IPS-18c (cell line): ENCODE results near the gene SHC2.
"Not testable (repeated sequence)": the region's sequence is repeated elsewhere in the genome, so short reads cannot be mapped to it uniquely, and the experiment has no call there.

Experiments used
- H3K4me3 ChIP-seq: 2 replicates; pipeline ENCODE4 v1.7.0; 2013; ENCODE audit warnings: low read depth, mild to moderate bottlenecking, low read length, moderate library complexity; ENCODE audit not compliant: insufficient read depth
- H3K9me3 ChIP-seq: one replicate; pipeline ENCODE4 v1.6.1; 2013; ENCODE audit warnings: mild to moderate bottlenecking, low read length, moderate library complexity; ENCODE audit not compliant: control insufficient read depth, insufficient read depth

The SHC2 gene

DNA sequence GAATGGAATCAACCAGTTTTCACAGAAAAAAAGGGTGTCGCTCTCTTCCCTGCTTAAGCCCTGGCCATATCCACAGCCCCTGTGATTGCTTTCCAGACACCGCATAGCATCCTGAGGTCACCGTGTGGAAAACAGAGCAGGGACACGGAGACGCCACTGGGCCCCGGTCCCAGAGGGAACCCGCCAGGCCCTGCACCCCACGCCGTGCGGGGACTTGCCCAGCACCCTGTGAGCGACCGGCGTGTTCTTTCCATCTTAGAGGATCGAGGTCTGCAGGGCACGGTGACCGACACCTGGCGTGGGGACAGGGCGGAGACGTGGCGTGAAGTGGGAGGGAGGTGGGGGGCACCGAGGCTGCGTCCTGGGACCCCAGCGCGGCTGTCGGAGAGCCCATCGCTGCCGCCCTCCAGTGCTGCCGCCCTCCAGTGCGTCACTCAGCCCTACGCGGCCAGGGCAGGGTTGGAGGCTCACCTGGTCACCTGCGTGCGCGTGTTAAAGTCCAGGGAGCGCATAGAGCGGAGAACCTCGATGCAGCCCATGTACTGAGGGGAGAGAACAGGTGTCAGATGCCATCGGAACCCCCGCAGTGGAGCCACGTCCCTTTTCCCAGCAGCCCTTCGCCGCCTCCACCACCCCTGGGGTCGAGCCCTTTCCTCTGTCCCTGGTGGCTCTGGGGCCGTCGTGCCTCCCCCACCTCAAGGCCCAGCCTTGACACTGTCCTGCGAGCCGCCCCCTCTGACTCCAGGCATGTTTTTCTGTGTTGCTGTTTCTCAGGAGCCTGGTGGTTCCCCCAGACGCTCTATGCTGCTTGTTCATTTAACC lies 20.2 kb downstream of the SHC2 start:
- no peaks in the 10 kb centered on the region for H3K9me3 ChIP-seq
- H3K4me3 ChIP-seq = no peak overlapping the region

DNA sequence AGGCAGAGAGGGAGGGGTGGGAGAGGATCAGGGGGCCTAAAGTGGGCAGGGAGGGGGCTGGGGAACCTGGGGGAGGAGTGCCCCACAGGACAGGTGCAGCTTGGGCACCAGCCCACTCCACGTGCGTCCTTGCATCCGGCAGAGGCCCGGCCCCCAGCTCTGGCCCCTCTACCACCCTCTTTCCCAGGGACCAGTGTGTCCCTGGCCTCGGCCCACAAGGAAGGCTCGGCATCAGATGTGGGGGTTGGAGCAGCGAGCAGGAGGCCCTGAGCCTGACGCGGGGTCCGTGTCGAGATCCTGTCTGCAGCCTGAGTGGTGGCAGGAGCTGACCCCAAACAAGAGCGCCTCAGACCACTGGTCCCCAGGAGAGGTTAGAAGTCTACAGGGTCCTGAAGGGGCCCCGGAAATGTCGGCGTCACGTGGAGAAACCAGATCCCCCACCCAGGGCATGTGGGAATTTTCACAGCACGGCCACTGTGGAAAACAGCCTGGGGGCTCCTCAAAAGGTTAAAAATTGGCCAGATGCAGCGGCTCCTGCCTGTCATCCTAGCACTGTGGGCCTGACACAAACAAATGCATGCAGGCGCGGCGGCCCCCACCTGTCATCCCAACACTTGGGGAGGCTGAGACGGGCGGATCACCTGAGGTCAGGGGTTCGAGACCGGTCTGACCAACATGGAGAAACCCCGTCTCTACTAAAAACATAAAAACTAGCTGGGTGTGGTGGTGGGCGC lies 21.5 kb downstream of the SHC2 start:
- Histone ChIP-seq H3K4me3 (no peak overlapping the region), H3K9me3 (no peaks in the 10 kb centered on the region)

GRCh38 chr19:438416-438958 lies 22.3 kb downstream of the SHC2 start:
- no peak overlapping the region for H3K4me3 ChIP-seq

GRCh38 chr19:437041-437440 lies 23.8 kb downstream of the SHC2 start:
- no peaks in the 10 kb centered on the region for H3K9me3 ChIP-seq
- H3K4me3 ChIP-seq = no peak overlapping the region

More at GRCh38 chr19:438416-438958, 22.3 kb downstream of the SHC2 start:
- H3K9me3 ChIP-seq = no peaks in the 10 kb centered on the region

- Histone ChIP-seq H3K4me3 (no peak overlapping the region), H3K9me3 (no peaks in the 10 kb centered on the region)
These were observed 24.4 kb downstream of the SHC2 start for GRCh38 chr19:436413-436950.

DNA sequence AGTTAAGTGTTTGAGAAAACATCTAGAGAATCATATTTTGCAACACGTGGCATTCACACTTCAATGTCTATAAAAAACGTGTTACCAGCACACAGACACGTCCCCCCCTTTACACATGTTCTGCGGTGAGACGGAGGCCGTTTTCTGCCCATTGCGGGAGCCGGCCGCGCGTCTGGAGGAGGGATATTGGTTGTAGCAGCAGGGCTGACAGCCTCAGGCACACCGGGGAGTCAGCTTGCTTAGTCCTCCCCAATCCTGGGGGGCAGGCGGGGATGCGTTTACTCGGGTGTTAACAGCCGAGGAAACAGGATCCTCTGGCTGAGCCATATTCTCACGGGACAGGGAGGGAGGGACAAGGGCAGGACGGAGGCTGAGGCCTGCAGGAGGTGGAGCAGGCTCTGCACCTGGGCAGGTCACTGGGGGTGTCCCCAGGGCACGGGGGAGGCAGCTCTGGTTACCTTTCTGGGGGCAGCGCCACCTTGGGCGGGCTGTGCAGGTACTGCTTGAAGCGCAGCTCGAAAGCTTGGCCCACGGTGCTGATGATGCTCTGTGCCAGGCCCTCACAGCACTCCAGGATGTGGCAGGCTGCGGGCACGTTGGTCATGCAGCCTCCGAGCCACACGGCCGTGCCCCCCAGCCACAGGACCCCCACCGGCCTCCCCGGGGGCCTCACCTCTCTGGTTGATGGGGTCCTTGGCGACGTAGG lies 25.0 kb downstream of the SHC2 start:
- Histone ChIP-seq H3K9me3 (no peaks in the 10 kb centered on the region), H3K4me3 (no peak overlapping the region)

- Histone ChIP-seq H3K9me3 (no peaks in the 10 kb centered on the region), H3K4me3 (no peak overlapping the region)
These were observed 25.7 kb downstream of the SHC2 start for GRCh38 chr19:435056-435706.

DNA sequence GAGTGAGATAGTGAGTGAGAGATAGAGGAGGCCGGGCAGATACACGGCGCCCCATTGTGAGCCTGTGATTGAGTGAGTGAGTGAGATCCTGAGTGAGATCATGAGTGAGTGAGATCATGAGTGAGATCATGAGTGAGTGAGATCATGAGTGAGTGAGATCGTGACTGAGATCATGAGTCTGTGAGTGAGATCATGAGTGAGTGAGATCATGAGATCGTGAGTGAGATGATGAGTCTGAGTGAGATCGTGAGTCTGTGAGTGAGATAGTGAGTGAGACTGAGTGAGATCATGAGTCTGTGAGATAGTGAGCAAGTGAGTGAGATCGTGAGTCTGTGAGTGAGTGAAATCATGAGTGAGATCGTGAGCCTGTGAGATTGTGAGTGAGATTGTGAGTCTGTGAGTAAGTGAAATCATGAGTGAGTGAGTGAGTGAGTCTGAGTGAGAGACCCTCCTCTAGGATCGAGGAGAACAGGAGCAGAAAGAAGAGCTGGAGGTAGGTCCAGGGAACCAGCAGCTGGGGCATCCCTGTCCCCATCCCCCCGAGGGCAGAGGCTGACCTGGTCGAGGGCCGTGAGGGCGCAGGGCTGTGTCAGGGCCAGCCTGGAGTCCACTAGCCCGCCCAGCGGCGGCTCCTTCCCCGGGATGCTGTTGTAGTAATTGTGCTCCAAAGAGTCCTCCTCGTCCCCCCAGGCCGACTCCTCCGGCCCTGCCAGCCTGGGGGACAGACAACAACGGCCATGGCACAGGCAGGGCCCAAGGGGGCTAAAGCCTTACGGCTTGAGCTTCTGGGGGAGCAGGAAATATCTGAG lies 26.5 kb downstream of the SHC2 start:
- no peak overlapping the region for H3K4me3 ChIP-seq
- no peaks in the 10 kb centered on the region for H3K9me3 ChIP-seq

DNA sequence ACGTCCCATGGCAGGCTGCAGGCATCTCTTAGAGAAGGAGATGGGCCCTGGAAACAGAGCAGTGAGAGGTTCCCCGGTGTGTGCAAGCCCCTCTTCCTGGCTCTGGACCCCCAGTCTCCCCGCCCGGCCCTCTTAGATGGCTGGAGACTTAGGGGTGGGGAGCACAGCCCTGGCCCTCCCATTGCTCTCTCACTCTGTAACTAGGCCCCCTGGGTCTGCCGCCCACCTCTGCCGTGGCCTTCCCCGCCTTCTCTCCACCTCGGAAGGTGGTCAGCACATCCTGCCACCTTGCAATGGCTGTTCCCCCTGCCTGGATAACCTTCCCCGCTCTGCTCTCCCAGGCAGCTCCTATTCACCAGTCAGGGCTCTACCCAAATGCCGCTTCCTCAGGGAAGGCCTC lies 30.1 kb downstream of the SHC2 start:
- no peak overlapping the region for H3K4me3 ChIP-seq
- H3K9me3 ChIP-seq = no peaks in the 10 kb centered on the region

DNA sequence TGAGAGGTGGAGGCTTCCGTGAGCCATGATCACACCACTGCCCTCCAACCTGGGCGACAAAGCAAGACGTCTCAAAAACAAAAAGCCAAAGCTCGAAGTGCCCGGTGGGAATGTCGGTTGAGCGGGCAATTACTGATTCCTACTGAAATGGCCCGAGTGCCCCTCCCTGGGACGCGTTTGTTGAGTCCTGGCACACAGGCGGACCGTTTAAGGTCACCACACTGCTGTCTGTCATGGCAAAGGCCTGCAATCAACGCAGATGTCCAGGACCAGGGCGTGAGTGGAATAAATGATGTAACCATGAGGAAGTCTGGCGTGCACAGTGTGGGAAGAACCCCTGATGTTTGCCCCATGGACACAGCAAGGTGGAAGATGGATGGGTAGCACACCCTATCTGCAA lies 32.7 kb downstream of the SHC2 start:
- peaks cover 2% of the 10 kb centered on the region for H3K9me3 ChIP-seq
- H3K4me3 ChIP-seq = no peak overlapping the region

DNA sequence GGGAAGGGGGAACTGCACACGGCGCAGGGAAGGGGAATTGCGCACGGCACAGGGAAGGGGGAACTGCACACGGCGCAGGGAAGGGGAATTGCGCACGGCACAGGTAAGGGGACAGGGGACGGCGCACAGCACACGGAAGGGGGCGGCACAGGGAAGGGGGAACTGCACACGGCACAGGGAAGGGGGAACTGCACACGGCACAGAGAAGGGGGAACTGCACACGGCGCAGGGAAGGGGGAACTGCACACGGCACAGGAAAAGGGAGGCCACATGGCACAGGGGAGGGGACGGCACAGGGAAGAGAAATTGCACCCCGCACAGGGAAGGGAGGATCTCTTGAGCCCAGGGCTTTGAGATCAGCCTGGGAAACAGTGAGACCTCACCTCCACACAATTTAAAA lies 33.2 kb downstream of the SHC2 start:
- not testable (repeated sequence) for H3K4me3 ChIP-seq, H3K9me3 ChIP-seq

DNA sequence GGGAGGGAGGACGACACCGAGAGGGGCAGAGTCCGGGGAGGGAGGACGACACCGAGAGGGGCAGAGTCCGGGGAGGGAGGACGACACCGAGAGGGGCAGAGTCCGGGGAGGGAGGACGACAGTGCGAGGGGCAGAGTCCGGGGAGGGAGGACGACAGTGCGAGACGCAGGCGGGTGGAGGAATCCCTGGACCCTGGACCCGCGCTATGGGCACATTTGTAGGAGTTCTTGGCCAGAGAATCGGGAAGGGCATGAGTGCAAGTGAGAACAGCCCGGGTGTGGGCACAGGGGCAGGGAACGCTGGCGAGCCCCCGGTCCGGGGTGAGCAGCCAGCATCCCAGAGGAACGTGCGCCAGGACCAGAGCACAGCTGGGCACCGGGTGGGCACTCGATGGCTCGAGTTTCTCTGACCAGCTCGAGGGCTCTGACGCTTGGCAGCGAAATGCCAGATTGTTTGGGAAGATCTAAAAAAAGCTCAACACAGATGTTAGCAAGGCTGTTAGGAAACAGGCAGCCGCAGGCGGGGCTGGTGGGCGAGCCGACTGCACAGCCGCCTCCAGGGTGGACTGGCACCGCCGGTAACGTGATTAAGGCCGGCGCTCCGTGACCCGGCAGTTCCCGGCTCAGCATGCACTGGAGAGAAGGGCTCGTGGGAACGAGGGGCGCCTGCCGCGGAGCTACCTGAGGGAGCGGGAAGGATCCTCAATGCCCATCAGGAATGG lies 33.9 kb downstream of the SHC2 start:
- peaks cover 2% of the 10 kb centered on the region for H3K9me3 ChIP-seq
- H3K4me3 ChIP-seq = no peak overlapping the region

DNA sequence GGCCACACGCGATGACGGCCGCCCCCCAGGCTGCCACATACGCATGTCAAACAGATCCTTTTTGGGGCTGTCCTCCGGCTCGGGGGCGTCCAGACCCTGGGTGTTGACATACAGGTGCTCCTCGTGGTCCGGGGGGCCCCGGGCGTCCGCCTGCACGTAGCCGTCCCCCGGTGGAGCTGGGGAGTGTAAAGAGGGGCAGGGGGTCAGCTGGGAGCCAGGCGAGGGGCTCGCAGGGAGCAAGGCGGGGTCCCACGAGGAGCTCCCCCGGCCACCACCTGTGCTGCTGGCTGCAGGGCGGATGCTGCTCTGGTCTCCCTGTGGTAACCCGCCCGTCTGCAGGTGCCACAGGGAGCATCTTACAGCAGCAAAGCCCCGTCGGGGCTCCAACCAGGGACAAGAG lies 35.8 kb downstream of the SHC2 start:
- Histone ChIP-seq H3K4me3 (no peak overlapping the region), H3K9me3 (peaks cover 2% of the 10 kb centered on the region)

DNA sequence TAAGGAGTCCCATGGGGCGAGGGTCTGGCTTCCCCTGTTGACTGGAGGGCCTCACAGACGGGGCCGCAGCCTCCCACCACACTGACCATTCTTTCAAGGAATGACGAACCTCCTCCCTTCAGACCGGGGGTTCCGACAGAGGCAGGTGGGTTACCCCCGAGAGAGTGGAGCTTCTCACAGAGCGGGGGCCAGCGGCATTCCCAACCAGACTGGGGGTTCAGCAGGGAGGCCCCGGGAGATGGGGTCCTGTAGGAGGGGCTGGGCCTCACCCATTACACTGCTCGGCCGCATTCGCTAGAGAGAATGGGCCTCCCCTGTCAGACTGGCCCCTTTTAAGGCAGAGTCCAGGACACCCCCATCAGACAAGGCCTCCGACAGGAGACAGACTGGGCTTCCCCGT lies 36.3 kb downstream of the SHC2 start:
- H3K9me3 ChIP-seq = peaks cover 2% of the 10 kb centered on the region
- H3K4me3 ChIP-seq = no peak overlapping the region

DNA sequence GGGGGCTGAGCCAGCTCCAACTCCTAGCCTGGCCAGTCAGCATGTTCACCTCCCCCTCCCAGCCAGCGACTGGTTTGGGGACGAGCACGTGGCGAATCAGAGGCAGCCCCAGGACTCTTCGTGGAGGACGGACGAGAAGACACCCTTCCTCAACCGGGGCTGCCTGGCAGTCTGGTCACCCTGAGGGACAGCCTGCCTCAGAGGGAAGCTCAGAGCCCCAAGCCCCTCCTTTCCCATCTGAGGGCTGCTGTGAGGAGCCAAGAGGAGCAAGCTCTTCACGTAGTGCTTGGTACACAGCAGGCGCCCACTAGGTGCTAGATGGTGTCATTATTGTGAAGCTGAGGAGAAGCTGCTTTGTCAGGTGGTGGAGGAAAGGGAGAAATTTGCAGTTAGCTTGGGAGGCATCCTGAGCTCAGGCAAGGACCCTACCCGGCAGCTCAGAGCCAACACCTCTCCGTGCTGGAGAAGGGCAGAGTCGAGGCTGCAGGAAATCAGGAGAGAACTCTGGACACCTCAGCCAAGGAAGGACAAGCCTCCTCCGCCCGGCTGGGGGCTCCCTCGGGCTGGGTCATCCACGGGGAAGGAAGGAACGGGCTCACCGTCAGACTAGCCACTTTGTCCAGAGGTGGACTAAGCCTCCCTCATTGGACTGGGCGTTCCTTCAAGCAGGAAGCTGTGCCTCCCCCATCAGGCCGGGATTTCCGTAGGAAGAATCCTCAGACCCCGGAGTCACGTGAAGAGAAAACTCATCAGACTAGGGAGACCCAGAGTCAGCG lies 37.0 kb downstream of the SHC2 start:
- H3K4me3 ChIP-seq = no peak overlapping the region
- H3K9me3 ChIP-seq = peaks cover 2% of the 10 kb centered on the region
